Stomach (tissue), 9 donors: ENCODE data around the gene GET4. TPM values are rescaled to one million over a fixed set of nuclear protein-coding genes. Genes with fewer than 3 reads are reported as not detected.

Experiments used
- DNase-seq, 2 donors: peaks; one replicate each; pipeline versions ENCODE4 v3.0.0 to v3.0.0-alpha.2; 2013 to 2019
- H3K27ac ChIP-seq, 5 donors: fragments of 200-600 bp in 4 of 5; sonication (generic) in 4 of 5; one replicate each; pipeline ENCODE4 v1.5.1; 2013 to 2019; ENCODE audit warnings: mild to moderate bottlenecking in 1 of 5, moderate library complexity in 1 of 5
- H3K27me3 ChIP-seq, 3 donors: fragments of 200-600 bp; sonication (generic); one replicate each; pipeline ENCODE4 v1.5.1; 2017 to 2019; ENCODE audit warnings: mixed run types in 1 of 3
- H3K36me3 ChIP-seq, 4 donors: fragments of 200-600 bp; sonication (generic); 1 replicate in 3 of 4; 2 replicates in 1 of 4; pipeline ENCODE4 v1.5.1; 2016 to 2019
- H3K4me1 ChIP-seq, 4 donors: fragments of 200-600 bp; sonication (generic); one replicate each; pipeline ENCODE4 v1.5.1; 2016 to 2019
- H3K4me3 ChIP-seq, 4 donors: fragments of 200-600 bp; sonication (generic) in 3 of 4; one replicate each; pipeline ENCODE4 v1.5.1; 2016 to 2019; ENCODE audit warnings: mild to moderate bottlenecking in 1 of 4
- H3K9me3 ChIP-seq, 4 donors: fragments of 200-600 bp; sonication (generic); one replicate each; pipeline ENCODE4 v1.5.1; 2016 to 2019
- EP300 ChIP-seq: sonication (generic); formaldehyde crosslinking; IDR thresholded peaks from one replicate; pipeline ENCODE4 v1.6.1; 2017; ENCODE audit warnings: antibody characterized with exemption
- POLR2A ChIP-seq, 4 donors: fragments of 450-650 bp; IDR thresholded peaks; one replicate each; pipeline ENCODE4 v1.6.1; 2016; ENCODE audit warnings: antibody characterized with exemption in 4 of 4, control low read depth in 2 of 4, mild to moderate bottlenecking in 1 of 4, moderate library complexity in 1 of 4
- POLR2AphosphoS5 ChIP-seq, 3 donors: sonication (generic); formaldehyde crosslinking; IDR thresholded peaks; one replicate each; pipeline ENCODE4 v1.6.1; 2016; ENCODE audit warnings: antibody characterized with exemption in 3 of 3
- whole genome bisulfite sequencing, 5 donors: extraction: QIAGEN DNeasy Blood & Tissue Kit in 3 of 5; methylation state at CpG; one replicate each; pipeline versions ENCODE4 v1.1.5 to v1.1.7; 2013 to 2018; 5-methylcytosine and 5-hydroxymethylcytosine counted together
- intact Hi-C: fragments of 100-400 bp; cut with DNase I; formaldehyde crosslinking; loops from one replicate; pipeline ENCODE4 v1.15.1; 2023; ENCODE audit warnings: low total_unique reads
- polyA plus RNA-seq, 3 donors: library from polyadenylated mRNA; stranded (reverse); fragments of 200-250 nt; gene quantifications; one replicate each; pipeline ENCODE4 v1.2.3, GENCODE V29; 2013
- total RNA-seq, 5 donors: library from RNA; depleted of rRNA; stranded (reverse); fragments of >200 nt; gene quantifications; one replicate each; pipeline versions ENCODE4 v1.1.0 to v1.2.3, GENCODE V29; 2014 to 2016
- TF ChIP-seq, protein P1 (sequence below), 7 experiments: fragments of 450-650 bp in 4 of 7; fragments of 200-600 bp in 3 of 7; sonication (generic) in 3 of 7; IDR thresholded peaks; one replicate each; pipeline ENCODE4 v1.5.1; 2016 to 2019; ENCODE audit warnings: antibody characterized with exemption in 7 of 7, control low read depth in 2 of 7, mild to moderate bottlenecking in 1 of 7
- donor health status: healthy with polysubstance abuse.
- donor health status: Bipolar disorder and iron deficiency.
- donor health status: healthy.

Gene GET4
- total and polyA plus RNA-seq, 8 donors: 22.4 to 140 (median 46.6) TPM

DNA sequence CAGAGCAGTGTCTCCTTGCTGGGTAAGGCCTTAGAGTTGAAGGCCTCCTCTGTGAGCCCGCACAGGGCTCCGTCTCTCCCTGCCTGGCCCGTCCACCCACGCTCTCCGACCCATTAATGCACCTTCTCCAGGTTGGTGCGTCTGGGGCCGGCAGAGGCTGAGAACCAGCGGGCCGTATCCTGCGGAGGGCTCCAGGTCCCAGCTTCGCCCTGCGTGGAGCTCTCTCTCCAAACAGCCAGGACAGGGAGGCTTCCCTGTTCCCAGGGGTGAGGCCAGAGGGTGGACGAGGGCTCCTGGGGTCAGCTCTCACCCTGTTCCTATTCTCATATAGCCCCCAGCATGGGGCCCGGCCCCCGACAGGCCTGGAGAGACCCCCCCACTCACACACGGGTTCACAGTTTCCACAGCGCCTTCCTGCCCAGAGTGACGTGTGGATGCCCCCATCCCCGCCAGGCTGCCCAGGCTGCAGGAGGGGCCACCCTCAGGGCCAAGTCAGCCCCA is 34.6 kb downstream of the GET4 start:
- Histone ChIP-seq H3K27ac (no peak overlapping the region), H3K9me3 (no peaks in the 10 kb centered on the region), H3K27me3 (no peaks in the 10 kb centered on the region), H3K36me3 (peaks cover 0 to 12% (median 0%) of the 10 kb centered on the region in 4 donors), H3K4me3 (no peak overlapping the region), H3K4me1 (peaks cover 5 to 59% (median 25%) of the 10 kb centered on the region in 4 donors)
- TF ChIP-seq POLR2A (IDR thresholded peaks at IDR 0.05) (no peak), EP300 (no peak), POLR2AphosphoS5 (IDR thresholded peaks at IDR 0.05) (no peak)
- TF ChIP-seq, protein P1, sequence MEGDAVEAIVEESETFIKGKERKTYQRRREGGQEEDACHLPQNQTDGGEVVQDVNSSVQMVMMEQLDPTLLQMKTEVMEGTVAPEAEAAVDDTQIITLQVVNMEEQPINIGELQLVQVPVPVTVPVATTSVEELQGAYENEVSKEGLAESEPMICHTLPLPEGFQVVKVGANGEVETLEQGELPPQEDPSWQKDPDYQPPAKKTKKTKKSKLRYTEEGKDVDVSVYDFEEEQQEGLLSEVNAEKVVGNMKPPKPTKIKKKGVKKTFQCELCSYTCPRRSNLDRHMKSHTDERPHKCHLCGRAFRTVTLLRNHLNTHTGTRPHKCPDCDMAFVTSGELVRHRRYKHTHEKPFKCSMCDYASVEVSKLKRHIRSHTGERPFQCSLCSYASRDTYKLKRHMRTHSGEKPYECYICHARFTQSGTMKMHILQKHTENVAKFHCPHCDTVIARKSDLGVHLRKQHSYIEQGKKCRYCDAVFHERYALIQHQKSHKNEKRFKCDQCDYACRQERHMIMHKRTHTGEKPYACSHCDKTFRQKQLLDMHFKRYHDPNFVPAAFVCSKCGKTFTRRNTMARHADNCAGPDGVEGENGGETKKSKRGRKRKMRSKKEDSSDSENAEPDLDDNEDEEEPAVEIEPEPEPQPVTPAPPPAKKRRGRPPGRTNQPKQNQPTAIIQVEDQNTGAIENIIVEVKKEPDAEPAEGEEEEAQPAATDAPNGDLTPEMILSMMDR (IDR thresholded peaks at IDR 0.05): no peak
- WGBS, 5 donors: 84 to 94% (median 91%) methylated on average over 14 to 19 of the region's 19 CpGs
- intact Hi-C loops: no loop called here
- DNase-seq: no peak

DNA sequence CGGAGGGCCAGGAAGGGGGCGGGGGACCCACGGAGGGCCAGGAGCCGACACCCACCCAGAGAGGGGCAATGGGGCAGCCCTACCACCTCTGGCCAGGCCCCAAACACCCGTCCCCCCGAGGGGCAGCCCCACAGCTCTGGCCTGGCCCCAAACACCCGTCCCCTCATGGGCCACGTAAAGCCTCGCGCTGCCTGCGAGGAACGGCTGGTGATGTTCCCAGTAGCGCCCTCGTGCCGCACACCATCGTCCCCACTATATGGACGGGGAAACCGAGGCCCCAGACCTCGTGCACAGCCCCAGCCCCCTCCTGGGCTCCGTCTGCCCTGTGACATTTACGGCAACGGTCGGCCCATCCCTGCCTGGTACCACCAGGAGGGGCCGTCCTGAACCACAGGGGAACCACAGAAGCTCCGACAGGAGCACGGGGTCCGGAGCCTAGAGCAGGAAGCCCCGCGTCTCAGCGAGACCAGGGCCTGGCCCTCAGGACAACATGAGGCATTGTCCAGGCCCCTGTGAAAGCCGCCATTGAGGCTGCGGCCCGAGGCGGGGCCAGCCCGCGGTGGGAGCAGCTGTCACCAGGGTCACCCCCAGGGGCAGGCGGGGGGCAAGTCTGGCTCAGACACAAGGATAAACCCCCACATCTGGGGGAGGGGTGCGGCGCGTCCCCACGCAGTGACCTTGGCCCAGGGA is 35.6 kb downstream of the GET4 start:
- Histone ChIP-seq H3K4me3 (no peak overlapping the region), H3K27ac (no peak overlapping the region), H3K27me3 (no peaks in the 10 kb centered on the region), H3K4me1 (peaks cover 5 to 67% (median 32%) of the 10 kb centered on the region in 4 donors), H3K9me3 (no peaks in the 10 kb centered on the region), H3K36me3 (peaks cover 0 to 11% (median 0%) of the 10 kb centered on the region in 4 donors)
- DNase-seq: no peak
- intact Hi-C loops: no loop called here
- WGBS, 5 donors: 88 to 93% (median 90%) methylated on average over 25 to 41 of the region's 41 CpGs
- no peak for TF ChIP-seq POLR2AphosphoS5 (IDR thresholded peaks at IDR 0.05)
- no peak for TF ChIP-seq EP300
- no peak for TF ChIP-seq POLR2A (IDR thresholded peaks at IDR 0.05)

DNA sequence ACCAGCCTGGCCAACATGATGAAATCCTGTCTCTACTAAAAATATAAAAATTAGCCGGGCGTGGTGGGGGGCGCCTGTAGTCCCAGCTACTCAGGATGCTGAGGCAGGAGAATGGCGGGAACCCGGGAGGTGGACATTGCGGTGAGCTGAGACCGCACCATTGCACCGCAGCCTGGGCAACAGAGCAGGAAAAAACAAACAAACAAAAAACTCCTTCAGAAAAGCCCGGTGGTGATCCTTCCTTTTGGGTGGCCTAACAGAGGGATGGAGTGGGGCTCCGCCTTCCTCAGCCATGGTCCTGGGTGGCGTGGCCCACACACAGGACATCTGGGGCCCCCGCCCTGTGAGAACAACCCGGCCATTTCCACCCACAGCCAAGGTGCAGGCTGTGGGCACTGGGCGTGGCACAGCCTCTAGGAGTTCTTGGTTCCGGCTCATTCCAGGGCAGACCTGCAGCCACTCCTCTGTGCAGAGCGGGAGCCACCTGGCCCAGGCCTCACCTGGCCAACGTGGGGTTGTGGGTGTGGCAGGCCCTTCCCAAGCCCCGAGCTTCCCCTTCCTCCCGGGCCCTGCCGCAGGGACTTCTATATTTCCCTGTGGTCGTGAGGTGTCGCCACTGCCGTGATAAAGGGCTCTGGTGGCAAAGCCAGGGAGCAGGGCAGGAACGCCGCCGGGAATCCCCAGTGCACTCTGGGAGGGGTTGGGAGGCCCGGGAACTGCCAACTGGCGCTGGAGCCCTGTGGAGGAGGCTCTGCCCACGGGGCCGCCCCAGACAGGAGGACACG is 37.6 kb downstream of the GET4 start:
- H3K36me3 ChIP-seq: peaks cover 0 to 10% (median 5%) of the 10 kb centered on the region in 4 donors
- H3K27me3 ChIP-seq: no peaks in the 10 kb centered on the region
- TF ChIP-seq POLR2A (IDR thresholded peaks at IDR 0.05) (no peak), POLR2AphosphoS5 (IDR thresholded peaks at IDR 0.05) (peak in 1 of 3 donors; percentile 73), EP300 (no peak)
- TF ChIP-seq, protein P1 (IDR thresholded peaks at IDR 0.05): peak in 1 of 7 experiments; percentile 39
- H3K4me1 ChIP-seq: peaks cover 9 to 61% (median 35%) of the 10 kb centered on the region in 4 donors
- intact Hi-C loops: no loop called here
- H3K4me3 ChIP-seq: no peak overlapping the region
- WGBS, 5 donors: 32 to 50% (median 40%) methylated on average over 16 to 31 of the region's 31 CpGs
- DNase-seq: peak; percentile 88 to 92
- H3K27ac ChIP-seq: peak overlapping the region; percentile 34 to 66 (median 57)
- H3K9me3 ChIP-seq: no peaks in the 10 kb centered on the region

DNA sequence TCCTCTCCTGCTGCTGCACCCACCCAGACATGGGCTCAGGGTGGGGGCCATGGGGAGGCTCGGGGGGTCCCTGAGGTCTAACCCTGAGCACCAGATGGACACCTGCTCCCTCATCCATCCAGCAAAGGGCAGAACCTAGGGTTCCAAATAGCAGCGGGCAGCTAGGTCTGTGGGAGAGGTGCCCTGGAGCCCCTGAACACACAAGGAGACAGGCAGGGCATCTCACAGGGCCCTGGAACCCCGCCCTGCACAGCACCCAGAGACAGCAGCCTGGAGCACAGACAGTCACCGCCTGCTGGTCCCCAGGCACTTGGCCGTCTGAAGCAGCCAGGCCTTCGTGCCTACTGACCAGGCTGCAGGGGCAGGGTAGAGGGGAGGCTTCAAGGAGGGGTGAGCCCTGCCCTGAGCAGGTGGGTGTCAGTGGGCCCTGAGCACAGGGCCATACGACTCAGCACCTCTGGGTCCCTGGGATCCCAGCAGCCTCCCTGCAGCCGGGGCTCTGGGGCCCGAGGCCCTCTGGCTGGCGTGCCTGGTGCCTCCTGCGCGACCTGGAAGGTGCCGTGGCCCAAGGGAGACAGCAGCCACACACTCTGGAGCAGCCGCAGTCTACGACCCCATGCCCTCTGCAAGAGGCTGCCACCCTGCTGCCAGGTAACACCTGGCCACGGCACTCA is 38.3 kb downstream of the GET4 start:
- peaks cover 5 to 54% (median 30%) of the 10 kb centered on the region in 4 donors for H3K4me1 ChIP-seq
- H3K9me3 ChIP-seq: no peaks in the 10 kb centered on the region

More for the DNA sequence above, 38.3 kb downstream of the GET4 start:
- 56 to 80% (median 66%) methylated on average over 1 to 16 of the region's 16 CpGs for WGBS, 5 donors
- H3K27me3 ChIP-seq: no peaks in the 10 kb centered on the region
- no peak overlapping the region for H3K4me3 ChIP-seq
- no peak for DNase-seq
- H3K36me3 ChIP-seq: peaks cover 0 to 14% (median 9%) of the 10 kb centered on the region in 4 donors
- peak overlapping the region; percentile 34 to 66 (median 53) for H3K27ac ChIP-seq
- TF ChIP-seq POLR2A (IDR thresholded peaks at IDR 0.05) (no peak), EP300 (no peak), POLR2AphosphoS5 (IDR thresholded peaks at IDR 0.05) (no peak)
- TF ChIP-seq, protein P1 (IDR thresholded peaks at IDR 0.05): no peak
- intact Hi-C loops: no loop called here
